Heart left ventricle (tissue), 16 donors: ENCODE data around the gene CCNI. TPM values are rescaled to one million over a fixed set of nuclear protein-coding genes. Genes with fewer than 3 reads are reported as not detected.

ENCODE experiments used
- ATAC-seq, 4 donors: fragments of 200-7000 bp; cut with Tn5 transposase; one replicate each; pipeline ENCODE4 v1.9.1; 2020 to 2022; ENCODE audit warnings: moderate library complexity in 4 of 4, mild to moderate bottlenecking in 3 of 4, moderate number of reproducible peaks in 1 of 4
- DNase-seq, 5 donors: peaks; one replicate each; pipeline ENCODE4 v3.0.0-alpha.2; 2020
- H3K27ac ChIP-seq, 12 donors: fragments of 200-600 bp; sonication (generic) in 4 of 12; one replicate each; pipeline versions ENCODE4 v1.5.0 to v1.8.0; 2016 to 2022; ENCODE audit warnings: mild to moderate bottlenecking in 2 of 12
- H3K27me3 ChIP-seq, 9 donors: fragments of 200-600 bp; sonication (generic) in 2 of 9; one replicate each; pipeline versions ENCODE4 v1.5.1 to v1.8.0; 2016 to 2022; ENCODE audit warnings: mild to moderate bottlenecking in 3 of 9
- H3K36me3 ChIP-seq, 9 donors: fragments of 200-600 bp; sonication (generic) in 2 of 9; one replicate each; pipeline versions ENCODE4 v1.5.0 to v1.8.0; 2018 to 2022; ENCODE audit warnings: mild to moderate bottlenecking in 2 of 9
- H3K4me1 ChIP-seq, 12 donors: fragments of 200-600 bp; sonication (generic) in 4 of 12; one replicate each; pipeline versions ENCODE4 v1.5.0 to v1.8.0; 2016 to 2022; ENCODE audit warnings: mild to moderate bottlenecking in 3 of 12
- H3K4me3 ChIP-seq, 12 donors: fragments of 200-600 bp; sonication (generic) in 4 of 12; one replicate each; pipeline versions ENCODE4 v1.5.0 to v1.8.0; 2017 to 2022; ENCODE audit warnings: mild to moderate bottlenecking in 9 of 12, moderate library complexity in 4 of 12
- H3K9me3 ChIP-seq, 12 donors: fragments of 200-600 bp; sonication (generic) in 4 of 12; one replicate each; pipeline versions ENCODE4 v1.5.0 to v1.8.0; 2016 to 2022; ENCODE audit warnings: mild to moderate bottlenecking in 1 of 12
- CTCF ChIP-seq, 12 donors: fragments of 200-600 bp; sonication (generic) in 4 of 12; IDR thresholded peaks; one replicate each; pipeline versions ENCODE4 v1.5.0 to v1.8.0; 2018 to 2022; ENCODE audit warnings: antibody characterized with exemption in 12 of 12, mild to moderate bottlenecking in 5 of 12
- POLR2A ChIP-seq, 2 donors: fragments of 450-650 bp; IDR thresholded peaks; one replicate each; pipeline ENCODE4 v1.6.1; 2017; ENCODE audit warnings: antibody characterized with exemption in 2 of 2, mild to moderate bottlenecking in 2 of 2, moderate library complexity in 2 of 2
- WGBS, 4 donors: extraction: QIAGEN DNeasy Blood & Tissue Kit in 2 of 4; methylation state at CpG; one replicate each; pipeline versions ENCODE4 v1.1.5 to v1.1.7; 2013 to 2018; 5-methylcytosine and 5-hydroxymethylcytosine counted together
- intact Hi-C, 10 donors: fragments of 100-400 bp; cut with DNase I; formaldehyde crosslinking; loops; one replicate each; pipeline versions ENCODE4 v1.11.1 to v1.14.2; 2022
- polyA plus RNA-seq, 2 donors: library from polyadenylated mRNA; stranded (reverse); fragments of 200-250 nt; gene quantifications; one replicate each; pipeline ENCODE4 v1.2.3, GENCODE V29; 2013
- total RNA-seq, 9 donors: library from RNA; depleted of rRNA in 2 of 9; stranded (reverse); fragments of >200 nt in 2 of 9; fragmentation: NEBNext Ultra II Directional in 3 of 9; extraction: Animal tissue kit (Norgen Biotek cat#: 25700) in 3 of 9; gene quantifications; one replicate each; pipeline versions ENCODE4 v1.1.0 to v1.2.4, GENCODE V29; 2016 to 2023
- donor health status: ischemic (EF 13 %, LVEDD 7.1; RV severe dilation, severe dysfunction).
- donor health status: healthy with polysubstance abuse.
- donor health status: DM: no; HTN: yes; CAD: no.
- donor health status: DM: no; HTN: no; CAD: no.
- donor health status: ischemic (EF 25% LVEDD 6.9; RV normal size, moderate dysfunction).
- donor health status: ischemic (EF 25% LVEDD 5.7; RV mildly dilated, moderate dysfunction).
- donor health status: healthy.
- donor health status: DM: yes; HTN: yes; CAD: no.
- donor health status: ischemic (EF 35%, LVEDD 5.7; RV mildly dilated, moderate dysfunction).
- donor health status: nonischemic (EF 11% LVEDD 7.7; RV severe dilation, severe dysfunction).
- donor health status: DM: yes; HTN: yes; CAD: no.
- donor health status: PGD.
- donor health status: ischemic (EF 29% LVEDD 5.4; RV normal size, mild dysfunction).
- donor health status: nonischemic (EF 23%, LVEDD 6.1; RV moderate dilation, normal function).

CCNI gene
- total and polyA plus RNA-seq, 11 donors, result 49.4 to 356 (median 299) TPM

GRCh38 chr4:76998251-76998901 lies 77.4 kb downstream of the CCNI start:
- Histone ChIP-seq H3K27me3 (no peaks in the 10 kb centered on the region), H3K9me3 (peaks cover 0 to 4% (median 0%) of the 10 kb centered on the region in 12 donors), H3K27ac (no peak overlapping the region), H3K4me3 (no peak overlapping the region), H3K4me1 (peaks cover 11 to 36% (median 24%) of the 10 kb centered on the region in 12 donors), H3K36me3 (peaks cover 0 to 52% (median 32%) of the 10 kb centered on the region in 9 donors)
- ATAC-seq, result peak in 3 of 4 donors; percentile 16 to 71 (median 40)
- TF ChIP-seq CTCF (IDR thresholded peaks at IDR 0.05) (no peak), POLR2A (IDR thresholded peaks at IDR 0.05) (no peak)
- 79 to 86% (median 82%) methylated on average over 8 of the region's 8 CpGs for WGBS, 4 donors
- peak in 2 of 5 donors; percentile 32 to 42 for DNase-seq
- intact Hi-C loops, result no loop called here

GRCh38 chr4:76997532-76997931 lies 78.3 kb downstream of the CCNI start:
- no peak for ATAC-seq
- H3K9me3 ChIP-seq, result peaks cover 0 to 4% (median 0%) of the 10 kb centered on the region in 12 donors
- no peak overlapping the region for H3K4me3 ChIP-seq
- no peak for TF ChIP-seq POLR2A (IDR thresholded peaks at IDR 0.05)
- no peak for TF ChIP-seq CTCF (IDR thresholded peaks at IDR 0.05)
- DNase-seq, result peak in 1 of 5 donors; percentile 26
- H3K27me3 ChIP-seq, result no peaks in the 10 kb centered on the region
- H3K4me1 ChIP-seq, result peaks cover 7 to 33% (median 18%) of the 10 kb centered on the region in 12 donors
- H3K27ac ChIP-seq, result no peak overlapping the region
- 72 to 77% (median 76%) methylated on average over 5 of the region's 5 CpGs for WGBS, 4 donors
- intact Hi-C loops, result no loop called here
- peaks cover 0 to 52% (median 32%) of the 10 kb centered on the region in 9 donors for H3K36me3 ChIP-seq

Other genes with a start within 250 kb of the CCNI start
- under 1 TPM in 2 of 9 donors, not detected in 7; 0.07 to 0.21 TPM for gene SOWAHB, start 177.8 kb downstream of the CCNI start, total RNA-seq
- gene SOWAHB, start 177.8 kb downstream of the CCNI start, polyA plus RNA-seq, result not detected
- 10 to 100 TPM; 25.1 to 58.9 (median 36.2) TPM for gene SEPTIN11, start 126.2 kb downstream of the CCNI start, total RNA-seq
- gene SEPTIN11, start 126.2 kb downstream of the CCNI start, polyA plus RNA-seq, result 10 to 100 TPM in 1 of 2 donors, 1 to 10 TPM in 1; 9.9 to 13.4 TPM
- gene CCNG2, start 81.2 kb upstream of the CCNI start, total RNA-seq, result 10 to 100 TPM in 4 of 9 donors, 1 to 10 TPM in 5; 2.4 to 18.7 (median 9.9) TPM
- 1 to 10 TPM; 3.3 to 4.5 TPM for gene CCNG2, start 81.2 kb upstream of the CCNI start, polyA plus RNA-seq